HG03439 (cell line): Measurements from ENCODE around the gene MYH7B.

ENCODE experiments used
- ATAC-seq: cut with Tn5 transposase; IDR thresholded peaks from one replicate; pipeline ENCODE4 v1.9.1; 2021; ENCODE audit warnings: mild to moderate bottlenecking, moderate library complexity; ENCODE audit not compliant: unreplicated experiment

Gene MYH7B

GRCh38 chr20:34943808-34944567 lies 11.7 kb upstream of the MYH7B start:
- no peak for ATAC-seq

GRCh38 chr20:34945315-34946077 lies 10.2 kb upstream of the MYH7B start:
- ATAC-seq = no peak

DNA sequence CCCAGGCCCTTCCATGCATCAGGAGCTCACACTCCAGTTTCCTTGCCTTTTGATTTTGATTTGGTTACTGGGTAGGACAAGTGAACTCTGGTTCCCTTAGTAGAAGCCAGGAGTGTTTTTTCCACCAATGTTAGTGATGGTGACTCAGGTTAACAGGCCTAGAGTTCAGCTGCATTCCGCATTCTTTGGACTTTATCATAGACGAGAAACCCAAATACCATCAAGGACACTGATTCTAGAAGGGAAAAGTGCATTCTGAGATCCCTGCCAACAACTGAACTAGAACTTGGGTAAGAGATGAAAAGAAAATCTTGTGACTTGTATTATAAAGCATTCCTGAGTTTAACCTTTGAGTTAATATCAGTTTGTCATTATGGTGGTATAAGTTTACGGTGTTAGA lies 9.0 kb upstream of the MYH7B start:
- no peak for ATAC-seq

DNA sequence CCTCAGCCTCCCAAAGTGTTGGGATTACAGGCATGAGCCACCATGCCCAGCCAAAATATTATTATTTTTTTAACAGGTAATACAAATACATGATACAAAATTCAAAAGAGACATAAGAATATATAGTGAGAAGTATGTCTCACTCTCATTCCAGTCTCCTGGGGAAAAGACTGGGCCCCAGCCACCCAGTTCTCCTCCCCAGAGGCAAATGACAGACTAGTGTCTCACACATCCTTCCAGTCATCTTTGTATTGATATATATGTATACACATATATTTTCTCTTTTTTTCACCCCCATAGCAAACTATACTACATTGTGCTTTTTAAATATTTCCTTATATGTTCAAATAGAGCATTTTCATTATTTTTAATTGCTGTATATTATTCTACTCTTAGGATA lies 8.3 kb upstream of the MYH7B start:
- ATAC-seq = no peak

DNA sequence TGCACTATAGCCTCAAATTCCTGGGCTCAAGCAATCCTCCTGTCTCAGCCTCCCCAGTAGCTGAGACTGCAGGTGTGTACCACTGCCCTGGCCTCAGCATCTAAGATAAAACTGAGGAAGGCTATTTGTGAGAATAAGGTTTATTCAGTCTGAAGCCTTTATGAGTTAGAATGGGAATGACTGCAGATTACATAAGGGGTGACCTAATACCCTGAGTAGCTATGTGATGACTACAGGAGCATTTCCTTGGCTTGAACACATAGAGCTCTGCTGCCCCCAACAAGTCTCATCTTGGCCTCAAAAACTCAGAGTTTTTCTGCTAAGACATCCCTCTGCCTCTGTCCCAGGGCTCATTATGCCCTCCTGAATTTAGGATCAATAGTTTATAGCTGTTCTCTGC lies 7.6 kb upstream of the MYH7B start:
- no peak for ATAC-seq

DNA sequence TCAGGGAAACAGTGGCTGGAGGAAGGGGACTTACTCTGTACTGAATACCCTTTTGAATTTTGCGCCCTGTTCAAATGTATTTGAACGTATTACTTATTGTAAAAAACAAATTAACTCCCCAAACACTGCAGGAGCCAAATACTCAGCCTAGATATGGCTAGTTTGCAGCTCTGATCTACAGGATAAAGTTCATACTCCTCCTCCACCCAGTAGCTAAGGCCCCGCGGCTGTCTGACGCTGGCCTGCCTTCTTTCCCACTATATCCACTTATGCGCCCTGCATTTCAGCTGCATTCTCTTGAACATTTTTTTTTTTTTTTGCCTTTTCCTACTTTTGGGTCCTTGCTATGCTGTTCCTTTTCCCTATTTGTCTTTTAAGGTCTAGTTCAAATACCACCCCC lies 6.5 kb upstream of the MYH7B start:
- ATAC-seq = no peak

DNA sequence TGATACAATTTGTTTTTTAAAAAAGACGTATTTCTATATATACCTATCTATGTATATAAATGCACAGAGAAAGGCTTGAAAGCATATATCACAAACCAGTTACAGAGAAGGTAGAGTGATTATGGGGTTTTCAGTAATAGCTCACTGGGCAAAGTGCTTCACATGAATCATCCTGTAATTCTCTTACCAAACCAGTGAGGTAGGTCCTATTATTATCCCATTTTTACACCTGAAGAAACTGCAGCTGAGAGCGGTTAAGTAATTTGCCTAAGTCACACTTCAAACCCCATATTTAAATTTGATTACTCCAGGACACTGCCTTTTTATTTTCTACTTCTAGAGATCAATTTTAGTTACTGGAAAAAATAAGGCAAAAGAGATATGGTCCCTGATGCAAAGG lies 4.4 kb upstream of the MYH7B start:
- no peak for ATAC-seq

- ATAC-seq = no peak
These were observed 4.0 kb upstream of the MYH7B start for GRCh38 chr20:34951652-34952051.

GRCh38 chr20:34952671-34953070 lies 3.0 kb upstream of the MYH7B start:
- ATAC-seq = no peak

DNA sequence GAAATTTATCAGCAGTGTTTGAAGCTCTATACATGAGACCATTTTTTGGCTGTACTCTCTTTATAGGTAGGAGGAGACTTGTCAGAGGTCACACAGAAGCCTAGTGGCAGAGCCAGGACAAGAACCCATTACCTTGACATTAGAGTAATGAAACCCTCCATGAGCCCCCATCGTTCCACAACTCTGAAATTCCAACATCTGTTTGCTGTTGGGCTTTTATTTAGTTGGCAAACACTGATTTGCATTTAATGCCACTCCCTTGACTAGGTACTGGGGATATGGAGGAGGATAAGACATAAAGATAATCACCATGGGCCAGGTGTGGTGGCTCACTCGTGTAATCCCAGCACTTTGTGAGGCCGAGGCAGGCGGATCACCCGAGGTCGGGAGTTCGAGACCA lies 1.7 kb upstream of the MYH7B start:
- ATAC-seq = no peak

DNA sequence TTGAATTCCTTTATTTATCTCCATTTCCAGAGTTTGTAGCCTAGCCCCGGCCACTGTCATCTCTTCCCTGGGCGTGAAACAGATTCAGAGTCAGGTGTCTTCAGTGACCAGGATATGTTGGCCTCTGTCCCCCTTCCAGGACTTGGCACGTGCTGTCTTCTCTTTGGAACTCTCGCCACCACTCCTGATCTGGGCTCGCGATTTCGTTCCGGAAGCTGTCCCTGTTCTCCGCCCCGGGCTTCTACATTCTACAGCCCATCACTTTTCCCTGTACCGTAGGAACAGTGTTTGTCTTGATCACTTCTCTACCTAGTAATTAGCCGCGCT lies 801 bp upstream of the MYH7B start:
- ATAC-seq = no peak

GRCh38 chr20:34956041-34956458 lies 382 bp downstream of the MYH7B start:
- ATAC-seq = no peak

DNA sequence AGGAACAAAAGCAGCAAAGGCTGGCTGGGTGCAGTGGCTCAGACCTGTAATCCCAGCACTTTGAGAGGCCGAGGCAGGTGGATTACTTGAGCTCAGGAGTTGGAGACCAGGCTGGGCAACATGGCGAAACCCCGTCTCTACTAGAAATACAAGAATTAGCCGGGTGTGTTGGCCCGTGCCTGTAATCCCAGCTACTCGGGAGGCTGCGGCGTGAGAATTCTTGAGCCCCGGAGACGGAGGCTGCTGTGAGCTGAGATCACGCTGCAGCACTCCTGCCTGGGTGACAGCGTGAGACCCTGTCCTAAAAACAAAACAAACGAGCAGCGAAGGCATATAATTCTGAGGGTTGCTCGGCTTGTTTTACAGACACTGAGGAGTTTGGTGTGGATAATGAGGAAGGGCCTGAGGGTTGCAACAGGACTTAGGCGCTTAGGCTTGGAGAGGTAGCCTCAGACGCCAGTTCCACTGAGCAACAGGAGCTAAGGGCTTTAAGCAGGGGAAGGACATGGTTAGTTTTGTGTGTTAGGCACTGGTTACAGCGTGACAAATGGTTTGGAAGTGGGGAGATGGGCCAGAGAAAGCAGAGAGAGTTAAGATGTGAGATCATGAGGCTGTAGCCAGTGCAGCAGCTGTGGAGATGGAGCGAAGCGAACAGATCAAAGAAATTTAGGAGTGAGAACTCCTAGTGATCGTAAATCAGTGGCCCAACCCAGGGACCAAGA lies 1.2 kb downstream of the MYH7B start:
- ATAC-seq = no peak

DNA sequence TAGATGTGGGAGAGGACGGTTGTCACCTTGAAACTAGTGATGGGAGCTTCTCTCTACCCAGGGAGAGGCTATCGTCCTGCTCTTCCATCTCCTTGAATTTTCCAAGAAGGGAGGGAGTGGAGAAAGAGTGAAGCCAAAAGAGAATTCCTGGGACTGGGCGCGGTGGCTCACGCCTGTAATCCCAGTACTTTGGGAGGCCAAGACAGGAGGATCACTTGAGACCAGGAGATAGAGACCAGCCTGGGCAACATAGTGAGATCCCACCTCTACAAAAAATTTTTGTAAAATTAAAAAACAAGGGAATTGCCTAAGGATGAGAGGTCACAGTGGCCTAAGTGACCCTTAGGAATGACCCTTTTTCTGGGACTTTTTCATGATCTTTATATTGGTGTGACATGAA lies 8.8 kb downstream of the MYH7B start:
- ATAC-seq = no peak

GRCh38 chr20:34965051-34965450 lies 9.4 kb downstream of the MYH7B start:
- no peak for ATAC-seq

DNA sequence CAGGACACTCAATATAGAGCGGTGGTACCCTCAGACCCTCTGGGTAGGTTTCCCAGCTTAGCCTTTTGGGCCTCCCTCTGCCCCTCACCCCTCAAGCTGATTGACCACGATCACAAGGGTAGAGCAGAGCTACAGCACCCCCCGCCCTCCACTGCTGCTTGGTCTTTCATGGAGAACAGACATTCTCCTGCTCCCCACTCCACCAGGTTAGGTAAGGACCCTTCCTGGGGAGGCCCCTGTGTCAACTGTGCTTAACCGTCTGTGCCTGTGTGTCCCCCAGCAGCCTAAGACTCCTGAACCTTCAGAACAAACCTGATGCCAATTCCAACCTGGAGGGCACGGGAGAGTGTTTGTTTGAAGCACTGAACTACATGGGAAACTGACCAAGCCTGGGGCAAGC lies 11.8 kb downstream of the MYH7B start:
- ATAC-seq = no peak

DNA sequence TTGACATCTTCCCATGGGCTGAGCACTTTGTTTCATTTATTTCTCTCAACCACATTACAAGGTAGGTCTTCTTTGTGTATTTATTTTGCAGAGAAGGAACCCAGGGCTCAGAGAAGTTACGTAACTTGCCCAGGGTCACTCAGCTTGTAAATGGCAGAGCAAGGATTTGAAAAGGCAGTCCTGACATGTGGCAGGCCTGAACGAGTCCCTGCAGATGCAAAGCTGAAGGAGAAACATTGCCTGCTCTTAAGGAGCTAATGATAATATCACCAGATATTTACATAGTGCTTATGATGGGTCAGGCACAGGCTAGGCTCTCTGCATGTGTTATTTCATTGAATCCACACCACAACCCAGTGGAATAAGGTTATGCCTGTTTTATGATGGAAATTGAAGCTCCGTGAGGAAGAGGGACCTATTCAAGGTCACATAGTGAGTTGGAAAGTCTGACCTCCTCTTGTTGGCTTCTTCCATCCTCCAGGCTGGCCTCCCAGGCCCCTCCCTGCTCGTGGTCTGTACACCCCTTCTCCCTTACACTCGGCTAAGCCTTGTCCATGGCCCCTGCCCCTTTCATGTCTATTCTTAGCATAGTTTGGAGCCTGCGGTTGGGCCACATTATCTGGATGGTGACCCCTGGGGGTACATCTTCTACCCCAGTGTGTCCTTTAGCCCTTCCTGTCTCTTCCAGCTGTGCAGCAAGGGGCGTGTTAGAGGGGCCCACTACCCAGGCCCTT lies 12.5 kb downstream of the MYH7B start:
- ATAC-seq = no peak

DNA sequence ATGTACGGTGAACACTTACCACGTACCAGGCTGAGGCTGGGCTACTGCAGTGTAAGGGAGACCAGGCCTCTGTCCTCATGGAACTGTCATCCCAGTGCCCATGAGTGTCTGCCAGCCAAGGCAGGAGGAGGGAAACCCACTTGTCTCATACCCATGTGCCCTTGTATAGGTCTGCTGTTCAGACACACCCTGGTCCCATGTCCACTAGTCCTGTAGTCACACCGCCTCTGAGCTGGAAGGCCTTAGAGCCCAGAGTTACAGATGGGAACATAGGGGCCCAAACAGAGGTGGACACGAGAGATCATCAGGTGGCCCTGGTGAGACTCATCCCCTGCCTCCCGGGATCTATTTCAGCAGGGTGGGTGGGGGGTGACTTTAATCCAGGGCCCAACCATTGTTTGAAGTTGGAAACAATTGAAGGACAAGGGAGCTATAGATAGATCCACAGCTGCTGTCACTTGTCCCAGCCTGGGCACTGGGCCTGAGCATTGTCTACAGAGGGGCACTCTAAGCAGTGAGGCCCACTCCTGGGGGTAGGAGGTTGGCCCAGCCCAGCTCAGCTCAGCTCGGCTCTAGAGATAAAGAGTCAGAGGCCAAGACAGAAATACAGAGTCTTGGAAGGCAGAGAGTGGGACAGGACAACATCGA lies 14.6 kb downstream of the MYH7B start:
- ATAC-seq = no peak

DNA sequence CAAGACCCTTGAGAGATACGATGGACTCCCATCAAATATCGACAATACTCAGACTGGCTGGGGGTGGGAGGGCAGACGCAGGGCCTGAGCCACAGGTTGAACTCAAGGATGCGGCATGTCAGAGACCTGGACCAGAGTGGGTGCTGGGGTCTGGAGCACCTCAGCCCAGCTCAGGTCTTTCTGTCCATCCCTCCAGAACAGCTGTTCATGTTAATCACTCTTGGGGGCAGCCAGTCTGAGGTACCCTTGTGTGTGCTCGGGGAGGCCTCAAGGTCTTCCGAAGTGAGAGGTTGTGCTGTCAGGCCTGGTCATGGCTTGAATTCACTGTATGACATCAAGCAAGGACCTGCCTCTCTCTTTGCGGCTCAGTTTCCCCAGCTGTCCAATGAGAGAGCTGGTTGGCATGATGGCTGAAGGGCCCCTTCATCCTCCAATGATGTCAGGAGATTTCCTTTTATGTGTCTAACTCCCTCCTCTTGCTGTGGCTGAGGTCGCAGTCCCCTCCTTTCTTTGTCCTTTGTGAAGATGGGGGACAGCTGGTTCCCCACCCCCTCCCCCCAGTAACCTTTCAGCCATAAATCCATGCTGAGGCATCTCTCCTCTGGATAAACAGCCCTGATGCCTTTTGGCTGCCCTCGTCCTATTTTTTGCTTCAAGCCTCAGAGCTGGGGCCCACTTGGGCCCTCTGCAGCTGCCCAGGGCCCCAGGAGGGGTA lies 15.3 kb downstream of the MYH7B start:
- ATAC-seq = no peak

DNA sequence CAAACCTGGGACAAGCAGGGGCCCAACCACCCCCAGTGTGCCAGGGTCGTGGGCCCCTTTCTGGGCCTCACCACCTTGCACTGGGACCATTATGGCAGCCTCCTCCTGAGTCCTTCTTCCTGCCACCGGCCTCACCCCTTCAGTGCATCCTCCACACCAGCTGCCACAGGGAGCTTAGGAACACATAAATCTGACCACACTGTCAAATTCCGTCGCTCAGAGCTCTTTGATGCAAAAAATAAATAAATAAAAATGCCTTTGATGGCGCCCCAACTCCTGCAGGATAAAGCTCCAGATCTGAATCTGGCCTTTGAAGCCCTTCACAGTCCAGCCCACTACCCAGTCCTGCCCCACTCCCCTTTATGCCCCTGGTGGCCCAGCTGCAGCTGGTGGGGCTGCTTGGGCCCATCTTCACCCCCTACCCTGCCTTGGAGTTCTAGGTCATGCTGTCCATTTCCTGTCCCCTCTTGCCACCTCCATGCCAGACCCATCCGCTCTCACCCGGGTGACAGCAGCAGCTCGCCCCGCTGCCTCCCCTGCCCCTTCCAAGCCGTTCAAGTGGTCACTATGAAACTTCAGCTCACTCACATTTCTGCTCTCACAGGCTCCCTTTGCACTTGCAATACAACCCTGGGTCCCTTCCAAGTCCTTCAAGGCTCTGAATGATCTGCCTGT lies 16.0 kb downstream of the MYH7B start:
- ATAC-seq = no peak
